ENCODE data around the gene PREX1. TPM values are rescaled to one million over a fixed set of nuclear protein-coding genes. Genes with fewer than 3 reads are reported as not detected.

The PREX1 gene
- total RNA-seq, 2 experiments from 2014 or later, result 20.7 to 25.3 TPM

GRCh38 chr20:48795732-48796131, 32.1 kb downstream of the PREX1 start:
- ChIA-PET POLR2A (interaction anchor here (0.5 to 0.6 kb wide), 2 partner anchors 86 to 226 kb away, joined by 3 to 5 read pairs; no protein-coding TSS in a partner anchor), CTCF (ENCODE audit: unreplicated experiment) (no interaction called here)
- Histone ChIP-seq H3K9me3 (ENCODE audit: low read length) (no peaks in the 10 kb centered on the region), H3K79me2 (ENCODE audit: insufficient read depth, low read depth, low read length) (no peaks in the 10 kb centered on the region; the same call in 1 of the 2 replicates), H3K4me3 (ENCODE audit: low read depth, low read length, poor library complexity, severe bottlenecking) (no peak overlapping the region), H4K20me1 (ENCODE audit: insufficient read depth, low read length) (no peaks in the 10 kb centered on the region), H3K36me3 (ENCODE audit: insufficient read depth, low read length) (no peaks in the 10 kb centered on the region), H3K27ac (ENCODE audit: low read depth, low read length, poor library complexity, severe bottlenecking) (no peak overlapping the region), H3K9me2 (ENCODE audit: insufficient read depth, low read length) (no peaks in the 10 kb centered on the region), H2AFZ (ENCODE audit: low read length) (no peak overlapping the region), H3K4me1 (ENCODE audit: insufficient read depth, low read length, poor library complexity, severe bottlenecking) (peaks cover 33% of the 10 kb centered on the region), H3K4me2 (ENCODE audit: low read length) (no peak overlapping the region)
- intact Hi-C loops (cut with micrococcal nuclease; ENCODE audit: unreplicated experiment), result no loop called here
- no TSS peak for BruUV-seq (replicated peaks)
- DNase-seq (ENCODE audit: low spot score), result no peak
- no peak for TF ChIP-seq CTCF (conservative IDR thresholded peaks at IDR 0.05; ENCODE audit: low read length)
- TF ChIP-seq EZH2phosphoT487 (IDR thresholded peaks at IDR 0.05; ENCODE audit: borderline replicate concordance, low read depth, low read length), result no peak

- no peak overlapping the region for H3K4me2 ChIP-seq (ENCODE audit: low read length)
- no peak overlapping the region for H3K27ac ChIP-seq (ENCODE audit: low read depth, low read length, poor library complexity, severe bottlenecking)
- ChIA-PET CTCF (ENCODE audit: unreplicated experiment) (no interaction called here), POLR2A (no interaction called here)
- no peak for DNase-seq (ENCODE audit: low spot score)
- H3K36me3 ChIP-seq (ENCODE audit: insufficient read depth, low read length), result no peaks in the 10 kb centered on the region
- TF ChIP-seq CTCF (conservative IDR thresholded peaks at IDR 0.05; ENCODE audit: low read length) (no peak), EZH2phosphoT487 (IDR thresholded peaks at IDR 0.05; ENCODE audit: borderline replicate concordance, low read depth, low read length) (no peak)
- intact Hi-C loops (cut with micrococcal nuclease; ENCODE audit: unreplicated experiment), result no loop called here
- peaks cover 41% of the 10 kb centered on the region for H3K4me1 ChIP-seq (ENCODE audit: insufficient read depth, low read length, poor library complexity, severe bottlenecking)
- no peaks in the 10 kb centered on the region; the same call in 1 of the 2 replicates for H3K79me2 ChIP-seq (ENCODE audit: insufficient read depth, low read depth, low read length)
- H3K9me3 ChIP-seq (ENCODE audit: low read length), result no peaks in the 10 kb centered on the region
- no peaks in the 10 kb centered on the region for H4K20me1 ChIP-seq (ENCODE audit: insufficient read depth, low read length)
- H3K9me2 ChIP-seq (ENCODE audit: insufficient read depth, low read length), result no peaks in the 10 kb centered on the region
- H3K4me3 ChIP-seq (ENCODE audit: low read depth, low read length, poor library complexity, severe bottlenecking), result no peak overlapping the region
- BruUV-seq (replicated peaks), result no TSS peak
- no peak overlapping the region for H2AFZ ChIP-seq (ENCODE audit: low read length)
These were observed 32.9 kb downstream of the PREX1 start for GRCh38 chr20:48794816-48795457.

- no peaks in the 10 kb centered on the region for H3K9me2 ChIP-seq (ENCODE audit: insufficient read depth, low read length)
- no peak overlapping the region for H2AFZ ChIP-seq (ENCODE audit: low read length)
- H3K79me2 ChIP-seq (ENCODE audit: insufficient read depth, low read depth, low read length), result no peaks in the 10 kb centered on the region; the same call in 1 of the 2 replicates
- CTCF ChIA-PET (ENCODE audit: unreplicated experiment), result no interaction called here
- no peak overlapping the region for H3K4me2 ChIP-seq (ENCODE audit: low read length)
- TF ChIP-seq CTCF (conservative IDR thresholded peaks at IDR 0.05; ENCODE audit: low read length) (no peak), EZH2phosphoT487 (IDR thresholded peaks at IDR 0.05; ENCODE audit: borderline replicate concordance, low read depth, low read length) (no peak)
- H3K4me3 ChIP-seq (ENCODE audit: low read depth, low read length, poor library complexity, severe bottlenecking), result no peak overlapping the region
- no peaks in the 10 kb centered on the region for H3K36me3 ChIP-seq (ENCODE audit: insufficient read depth, low read length)
- H3K9me3 ChIP-seq (ENCODE audit: low read length), result no peaks in the 10 kb centered on the region
- BruUV-seq (replicated peaks), result no TSS peak
- POLR2A ChIA-PET, result no interaction called here
- H4K20me1 ChIP-seq (ENCODE audit: insufficient read depth, low read length), result no peaks in the 10 kb centered on the region
- H3K4me1 ChIP-seq (ENCODE audit: insufficient read depth, low read length, poor library complexity, severe bottlenecking), result peaks cover 47% of the 10 kb centered on the region
- no peak overlapping the region for H3K27ac ChIP-seq (ENCODE audit: low read depth, low read length, poor library complexity, severe bottlenecking)
- intact Hi-C loops (cut with micrococcal nuclease; ENCODE audit: unreplicated experiment), result no loop called here
- DNase-seq (ENCODE audit: low spot score), result no peak
These were observed 33.4 kb downstream of the PREX1 start for GRCh38 chr20:48794360-48794759.

Data from OCI-LY7 (cell line).